T-helper 17 cell (primary cell): ENCODE results near the gene TBC1D2. TPM values are rescaled to one million over a fixed set of nuclear protein-coding genes. Genes with fewer than 3 reads are reported as not detected.

Source experiments
- ATAC-seq: fragments of 150-1000 bp; cut with Tn5 transposase; 2 replicates; pipeline ENCODE4 v1.10.0; 2021; ENCODE audit warnings: mild to moderate bottlenecking, moderate library complexity
- DNase-seq, 3 donors: peaks; one replicate each; pipeline versions ENCODE4 v3.0.0 to v3.0.0-alpha.2; 2020 to 2021
- H3K9me3 ChIP-seq: one replicate; pipeline ENCODE4 v1.7.0; 2013; ENCODE audit warnings: low read length, mild to moderate bottlenecking; ENCODE audit not compliant: control insufficient read depth, poor library complexity, severe bottlenecking
- H3K27ac Mint-ChIP-seq: one replicate; pipeline ENCODE4 v1.8.0; 2022; ENCODE audit warnings: mild to moderate bottlenecking, moderate library complexity, mixed read lengths
- H3K27me3 Mint-ChIP-seq: one replicate; pipeline ENCODE4 v1.8.0; 2022; ENCODE audit warnings: mixed read lengths
- H3K36me3 Mint-ChIP-seq: one replicate; pipeline ENCODE4 v1.8.0; 2022; ENCODE audit warnings: low read depth, mixed read lengths
- H3K4me1 Mint-ChIP-seq: one replicate; pipeline ENCODE4 v1.8.0; 2022; ENCODE audit warnings: mild to moderate bottlenecking, mixed read lengths
- H3K4me3 Mint-ChIP-seq: one replicate; pipeline ENCODE4 v1.8.0; 2022; ENCODE audit warnings: mild to moderate bottlenecking, moderate library complexity, mixed read lengths
- total RNA-seq, 4 donors: library from RNA in 2 of 4; stranded (reverse) in 2 of 4; gene quantifications; one replicate each; pipeline ENCODE4 v1.2.3 and lab custom pipeline; 2022 to 2026

The TBC1D2 gene
- 1 to 10 TPM; 7.8 to 8.2 TPM for total RNA-seq
- 14.5 to 18.7 reads per million in 2 donors for total RNA-seq (lab: John Stamatoyannopoulos, UW)

- Mint-ChIP-seq H3K36me3 (peaks cover 9% of the 10 kb centered on the region), H3K4me1 (peaks cover 32% of the 10 kb centered on the region), H3K27me3 (no peaks in the 10 kb centered on the region), H3K4me3 (peak within 1 kb of the TSS; percentile 99), H3K27ac (peak within 1 kb of the TSS; percentile 96)
- H3K9me3 ChIP-seq = no peaks in the 10 kb centered on the region
- DNase-seq (peak; percentile 97 to 98 (median 98)), ATAC-seq (peak; percentile 89)
Observed at GRCh38 chr9:98255578-98256296, at the start of gene TBC1D2. Gene TBC1D2 (minus strand): TSS chr9:98255649. CDS start chr9:98255541, 108 bp downstream.

GRCh38 chr9:98304381-98304780 lies 48.9 kb upstream of the TBC1D2 start:
- DNase-seq (no peak), ATAC-seq (no peak)
- Mint-ChIP-seq H3K4me3 (no peak overlapping the region), H3K36me3 (no peaks in the 10 kb centered on the region), H3K27me3 (peaks cover 11% of the 10 kb centered on the region), H3K4me1 (no peaks in the 10 kb centered on the region), H3K27ac (no peak overlapping the region)
- no peaks in the 10 kb centered on the region for H3K9me3 ChIP-seq

- DNase-seq (no peak), ATAC-seq (no peak)
- H3K36me3 Mint-ChIP-seq = no peaks in the 10 kb centered on the region
- H3K4me3 Mint-ChIP-seq = no peak overlapping the region
- no peak overlapping the region for H3K27ac Mint-ChIP-seq
- no peaks in the 10 kb centered on the region for H3K9me3 ChIP-seq
- H3K27me3 Mint-ChIP-seq = peaks cover 11% of the 10 kb centered on the region
- no peaks in the 10 kb centered on the region for H3K4me1 Mint-ChIP-seq
Observed at GRCh38 chr9:98303633-98304125, 48.2 kb upstream of the TBC1D2 start.

GRCh38 chr9:98302938-98303632 lies 47.6 kb upstream of the TBC1D2 start:
- H3K9me3 ChIP-seq = no peaks in the 10 kb centered on the region
- DNase-seq = no peak
- H3K4me1 Mint-ChIP-seq = no peaks in the 10 kb centered on the region
- ATAC-seq = no peak
- H3K27ac Mint-ChIP-seq = no peak overlapping the region
- no peak overlapping the region for H3K4me3 Mint-ChIP-seq
- H3K27me3 Mint-ChIP-seq = peaks cover 9% of the 10 kb centered on the region
- no peaks in the 10 kb centered on the region for H3K36me3 Mint-ChIP-seq

GRCh38 chr9:98302150-98302549 lies 46.7 kb upstream of the TBC1D2 start:
- ATAC-seq (no peak), DNase-seq (no peak)
- Mint-ChIP-seq H3K36me3 (no peaks in the 10 kb centered on the region), H3K27ac (no peak overlapping the region), H3K4me3 (no peak overlapping the region), H3K27me3 (peaks cover 10% of the 10 kb centered on the region), H3K4me1 (no peaks in the 10 kb centered on the region)
- H3K9me3 ChIP-seq = no peaks in the 10 kb centered on the region

- no peak for ATAC-seq
- Mint-ChIP-seq H3K4me1 (no peaks in the 10 kb centered on the region), H3K27me3 (peaks cover 10% of the 10 kb centered on the region), H3K27ac (no peak overlapping the region), H3K4me3 (no peak overlapping the region), H3K36me3 (no peaks in the 10 kb centered on the region)
- H3K9me3 ChIP-seq = no peaks in the 10 kb centered on the region
- no peak for DNase-seq
Observed at GRCh38 chr9:98300611-98301010, 45.2 kb upstream of the TBC1D2 start.

GRCh38 chr9:98298476-98298875 lies 43.0 kb upstream of the TBC1D2 start:
- Mint-ChIP-seq H3K36me3 (no peaks in the 10 kb centered on the region), H3K27me3 (peaks cover 28% of the 10 kb centered on the region), H3K4me1 (no peaks in the 10 kb centered on the region), H3K4me3 (no peak overlapping the region), H3K27ac (no peak overlapping the region)
- ATAC-seq (no peak), DNase-seq (no peak)
- no peaks in the 10 kb centered on the region for H3K9me3 ChIP-seq

- Mint-ChIP-seq H3K4me3 (no peak overlapping the region), H3K27ac (no peak overlapping the region), H3K4me1 (no peaks in the 10 kb centered on the region), H3K36me3 (no peaks in the 10 kb centered on the region), H3K27me3 (peaks cover 44% of the 10 kb centered on the region)
- no peaks in the 10 kb centered on the region for H3K9me3 ChIP-seq
- ATAC-seq (no peak), DNase-seq (no peak)
Observed at GRCh38 chr9:98295824-98296223, 40.4 kb upstream of the TBC1D2 start.

GRCh38 chr9:98291820-98292219 lies 36.4 kb upstream of the TBC1D2 start:
- H3K27ac Mint-ChIP-seq = no peak overlapping the region
- no peaks in the 10 kb centered on the region for H3K9me3 ChIP-seq
- ATAC-seq (no peak), DNase-seq (no peak)
- no peaks in the 10 kb centered on the region for H3K36me3 Mint-ChIP-seq
- no peak overlapping the region for H3K4me3 Mint-ChIP-seq
- H3K27me3 Mint-ChIP-seq = peaks cover 38% of the 10 kb centered on the region
- H3K4me1 Mint-ChIP-seq = no peaks in the 10 kb centered on the region

- no peaks in the 10 kb centered on the region for H3K36me3 Mint-ChIP-seq
- DNase-seq (no peak), ATAC-seq (no peak)
- no peaks in the 10 kb centered on the region for H3K9me3 ChIP-seq
- no peak overlapping the region for H3K27ac Mint-ChIP-seq
- peaks cover 47% of the 10 kb centered on the region for H3K27me3 Mint-ChIP-seq
- H3K4me1 Mint-ChIP-seq = no peaks in the 10 kb centered on the region
- no peak overlapping the region for H3K4me3 Mint-ChIP-seq
Observed at GRCh38 chr9:98290411-98290810, 35.0 kb upstream of the TBC1D2 start.

- no peaks in the 10 kb centered on the region for H3K9me3 ChIP-seq
- no peaks in the 10 kb centered on the region for H3K4me1 Mint-ChIP-seq
- ATAC-seq (no peak), DNase-seq (no peak)
- H3K27me3 Mint-ChIP-seq = peaks cover 41% of the 10 kb centered on the region
- H3K36me3 Mint-ChIP-seq = no peaks in the 10 kb centered on the region
- H3K4me3 Mint-ChIP-seq = no peak overlapping the region
- no peak overlapping the region for H3K27ac Mint-ChIP-seq
Observed at GRCh38 chr9:98289614-98290201, 34.3 kb upstream of the TBC1D2 start.

- Mint-ChIP-seq H3K4me1 (no peaks in the 10 kb centered on the region), H3K36me3 (no peaks in the 10 kb centered on the region), H3K4me3 (no peak overlapping the region)
Observed at GRCh38 chr9:98288881-98289280, 33.4 kb upstream of the TBC1D2 start.

GRCh38 chr9:98287384-98287783 lies 31.9 kb upstream of the TBC1D2 start:
- H3K9me3 ChIP-seq = no peaks in the 10 kb centered on the region
- Mint-ChIP-seq H3K27ac (no peak overlapping the region), H3K4me3 (no peak overlapping the region), H3K36me3 (no peaks in the 10 kb centered on the region), H3K27me3 (peaks cover 30% of the 10 kb centered on the region), H3K4me1 (no peaks in the 10 kb centered on the region)
- DNase-seq = no peak
- ATAC-seq = no peak

More at GRCh38 chr9:98288881-98289280, 33.4 kb upstream of the TBC1D2 start:
- H3K9me3 ChIP-seq = no peaks in the 10 kb centered on the region
- Mint-ChIP-seq H3K27ac (no peak overlapping the region), H3K27me3 (peaks cover 33% of the 10 kb centered on the region)
- no peak for DNase-seq
- no peak for ATAC-seq
